ENCODE data around the gene CASTOR2. TPM values are rescaled to one million over a fixed set of nuclear protein-coding genes. Genes with fewer than 3 reads are reported as not detected.
"Not testable (repeated sequence)": the region's sequence is repeated elsewhere in the genome, so short reads cannot be mapped to it uniquely, and the experiment has no call there.

The CASTOR2 gene
- total RNA-seq, 1 experiment from 2014 or later = 1.5 TPM

DNA sequence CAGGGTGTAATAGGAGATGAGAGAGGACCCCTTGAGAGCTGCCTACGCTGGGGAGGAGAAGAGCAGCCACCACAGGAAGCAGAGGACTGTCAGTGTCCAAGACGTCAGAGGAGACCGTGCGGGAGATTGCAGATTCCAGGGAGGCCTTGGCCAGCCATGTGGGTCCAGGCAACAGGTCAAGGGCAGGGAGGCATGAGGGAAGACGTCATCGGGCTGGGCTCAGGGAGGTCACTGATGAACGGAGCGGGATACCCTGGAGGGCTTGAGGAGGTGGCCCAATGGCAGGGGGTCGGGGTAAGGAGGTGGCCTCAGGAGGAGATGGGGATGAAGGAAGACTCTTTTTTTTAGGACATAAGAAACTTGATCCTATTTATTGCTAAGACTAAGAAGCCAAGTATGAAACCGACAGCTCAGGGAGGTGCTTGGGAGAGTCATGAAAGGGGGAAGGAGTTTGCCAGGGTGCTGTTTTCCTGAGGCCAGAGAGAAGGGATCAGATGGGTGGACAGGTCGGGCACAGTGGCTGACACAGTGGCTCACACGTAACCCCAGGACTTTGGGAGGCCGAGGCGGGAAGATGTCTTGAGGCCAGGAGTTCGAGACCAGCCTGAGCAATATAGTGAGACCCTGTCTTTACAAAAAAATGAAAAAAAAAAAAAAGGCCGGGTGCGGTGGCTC, 30.5 kb downstream of the CASTOR2 start:
- not testable (repeated sequence) for DNase-seq (ENCODE audit: low read depth)

DNA sequence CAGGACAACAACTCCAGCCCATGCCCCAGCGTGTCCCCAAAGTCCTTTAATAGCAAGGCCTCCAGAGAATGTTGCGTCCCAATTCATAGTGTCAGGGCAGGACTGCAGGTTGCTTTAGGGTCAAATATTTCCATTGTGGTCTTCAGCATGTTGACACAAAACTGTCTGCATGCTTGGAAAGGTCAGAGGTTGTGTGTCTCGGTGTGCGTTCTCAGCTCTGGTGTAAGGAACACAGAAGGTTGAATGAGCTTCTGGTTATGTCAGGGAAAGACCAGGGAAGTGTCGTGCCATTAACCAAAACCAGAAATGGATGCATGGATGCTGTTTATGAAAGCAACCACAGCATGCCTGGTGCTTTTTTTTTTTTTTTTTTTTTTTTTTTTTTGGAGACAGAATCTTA, 31.9 kb downstream of the CASTOR2 start:
- not testable (repeated sequence) for DNase-seq (ENCODE audit: low read depth)

DNA sequence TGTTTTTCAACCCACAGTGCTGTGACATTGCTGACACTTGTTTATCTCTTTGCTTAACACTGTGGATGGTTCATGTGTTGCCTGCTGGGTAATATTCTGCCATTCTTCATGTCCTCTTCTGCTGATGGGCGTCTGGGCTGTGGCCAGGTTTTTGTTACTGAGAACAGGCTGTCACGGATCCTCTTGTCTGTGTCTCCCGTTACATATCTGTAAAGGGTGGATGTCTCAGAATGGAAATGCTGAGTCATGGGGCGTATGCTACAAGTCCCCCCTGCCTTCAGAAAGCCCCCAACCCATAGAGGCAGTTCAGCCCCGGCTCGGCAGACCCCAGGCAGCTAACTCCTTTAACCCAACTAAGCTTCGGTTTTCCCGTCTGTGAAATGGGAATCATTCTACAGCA, 33.3 kb downstream of the CASTOR2 start:
- DNase-seq (ENCODE audit: low read depth) = not testable (repeated sequence)

DNA sequence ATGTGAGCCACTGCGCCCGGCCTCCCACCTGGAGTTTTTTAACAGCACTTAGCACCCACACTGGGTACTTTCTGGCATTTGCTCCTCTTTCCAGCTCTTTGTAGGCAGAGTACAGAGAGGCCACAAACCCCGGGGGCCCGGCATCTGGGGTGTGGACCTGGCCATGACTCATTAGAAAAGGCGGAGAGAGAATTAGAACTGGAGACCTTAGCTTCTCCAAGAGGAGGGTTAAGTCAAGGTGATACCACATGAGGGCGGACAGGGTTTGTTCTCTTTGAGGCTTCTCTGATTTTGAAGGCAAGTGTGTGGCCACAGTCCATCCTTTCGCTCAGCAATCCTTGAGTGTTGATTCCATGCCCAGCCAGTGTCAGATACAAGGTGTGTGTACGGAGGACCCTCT, 36.9 kb downstream of the CASTOR2 start:
- DNase-seq (ENCODE audit: low read depth) = not testable (repeated sequence)

DNA sequence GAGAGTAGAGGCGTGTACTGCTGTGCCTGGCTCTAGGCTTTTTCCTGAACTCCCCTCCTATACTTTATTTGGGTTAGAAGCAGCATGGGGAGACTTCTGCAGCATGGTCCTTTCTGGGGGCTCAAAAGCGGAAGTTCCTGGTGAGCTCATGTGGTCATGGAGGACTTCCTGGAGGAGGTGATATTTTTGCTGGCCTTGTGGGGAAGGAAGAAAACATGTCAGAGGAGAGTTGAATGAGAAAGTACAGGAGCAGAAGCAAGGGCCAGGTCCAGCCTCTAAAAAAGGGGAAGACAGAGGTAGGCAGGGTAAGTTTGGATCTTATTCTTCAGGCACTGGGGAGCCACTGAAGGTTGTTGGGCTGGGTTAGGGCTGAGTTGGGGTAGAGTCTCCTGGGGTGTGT, 45.5 kb downstream of the CASTOR2 start:
- no peak for DNase-seq (ENCODE audit: low read depth)

DNA sequence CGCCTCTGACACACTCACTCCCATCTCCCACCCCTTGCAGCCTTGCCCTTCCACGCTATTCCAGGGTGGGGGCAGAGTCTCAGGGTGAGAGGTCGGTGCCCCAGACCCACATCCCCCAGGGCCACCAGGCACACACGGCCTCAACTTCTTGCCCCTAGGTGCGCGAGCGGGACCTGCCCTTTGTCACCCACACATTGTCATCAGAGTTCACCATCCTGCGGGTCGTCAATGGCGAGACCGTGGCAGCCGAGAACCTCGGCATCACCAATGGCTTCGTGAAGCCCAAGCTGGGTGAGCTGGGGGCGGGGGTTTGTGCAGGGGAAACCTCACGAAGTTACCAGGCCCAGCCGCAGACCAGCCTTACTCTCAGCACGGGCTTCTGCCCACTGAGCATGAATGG, 53.3 kb downstream of the CASTOR2 start:
- DNase-seq (ENCODE audit: low read depth) = no peak

DNA sequence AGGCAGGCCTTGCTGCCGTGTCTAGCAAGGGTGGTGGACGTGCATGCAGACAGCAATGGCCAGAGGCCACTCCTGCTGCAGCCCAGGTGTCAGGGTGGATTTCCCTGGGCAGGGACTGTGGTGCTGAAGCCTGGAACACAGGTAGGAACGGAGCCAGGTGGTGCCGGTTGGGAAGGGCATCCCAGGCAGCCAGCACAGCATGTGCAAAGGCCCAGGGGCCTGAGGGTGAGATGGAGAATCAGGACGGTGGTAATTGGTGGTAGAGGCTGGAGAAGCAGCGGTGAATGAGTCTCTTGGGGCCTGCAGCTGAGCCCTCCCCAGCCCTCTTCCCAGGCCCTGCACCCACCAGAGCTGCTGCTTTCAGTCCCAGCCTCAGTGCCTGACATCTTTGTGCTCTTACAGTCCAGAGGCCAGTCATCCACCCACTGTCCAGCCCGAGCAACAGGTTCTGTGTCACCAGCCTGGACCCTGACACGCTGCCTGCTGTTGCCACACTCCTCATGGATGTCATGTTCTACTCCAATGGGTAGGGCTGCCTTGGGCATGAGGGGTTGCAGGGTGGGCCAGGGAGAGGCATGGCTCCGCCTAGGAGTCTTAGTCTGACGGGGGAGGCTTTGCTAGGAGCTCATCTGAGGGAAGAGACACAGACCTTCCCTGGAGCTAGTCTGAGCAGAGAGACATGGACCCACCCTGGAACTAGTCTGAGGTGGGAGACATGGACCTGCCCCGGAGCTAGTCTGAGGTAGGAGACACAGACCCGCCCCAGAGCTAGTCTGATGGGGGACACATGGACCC, 54.3 kb downstream of the CASTOR2 start:
- DNase-seq (ENCODE audit: low read depth) = no peak

DNA sequence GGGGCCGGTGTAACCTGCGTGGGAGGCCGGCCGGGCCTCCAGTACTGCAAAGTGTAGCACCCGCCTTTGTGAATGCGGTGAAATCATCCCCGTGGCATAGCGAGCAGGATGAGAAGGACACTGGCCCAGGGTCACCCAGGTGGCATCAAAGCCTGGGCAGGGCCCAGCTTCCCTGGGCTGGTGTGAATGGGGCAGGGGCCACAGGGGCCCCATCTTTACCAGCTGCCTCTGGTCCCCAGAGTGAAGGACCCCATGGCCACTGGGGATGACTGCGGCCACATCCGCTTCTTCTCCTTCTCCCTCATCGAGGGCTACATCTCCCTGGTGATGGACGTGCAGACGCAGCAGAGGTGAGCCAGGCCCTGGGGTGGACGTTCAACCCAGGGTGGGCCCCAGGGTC, 55.3 kb downstream of the CASTOR2 start:
- no peak for DNase-seq (ENCODE audit: low read depth)

DNA sequence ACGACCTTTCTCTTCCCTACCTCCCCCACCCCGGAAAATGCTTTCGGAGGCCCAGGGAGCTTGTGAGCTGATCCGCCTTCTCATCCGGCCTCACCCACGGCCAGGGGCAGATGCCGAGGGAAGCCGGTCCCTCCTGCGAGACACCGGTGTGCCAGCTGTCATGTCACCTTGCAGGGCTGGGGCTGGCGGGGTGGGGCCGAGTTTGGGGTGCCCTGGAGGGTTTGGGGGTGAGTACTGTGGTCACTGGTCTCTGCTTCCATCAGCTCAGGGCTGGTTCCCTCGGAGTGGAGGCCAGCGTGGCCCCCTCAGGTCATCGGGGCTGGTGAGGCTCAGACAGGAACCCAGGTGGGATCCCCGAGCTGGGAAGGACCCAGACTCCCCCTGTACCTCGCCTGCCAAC, 60.4 kb downstream of the CASTOR2 start:
- DNase-seq (ENCODE audit: low read depth) = no peak

DNA sequence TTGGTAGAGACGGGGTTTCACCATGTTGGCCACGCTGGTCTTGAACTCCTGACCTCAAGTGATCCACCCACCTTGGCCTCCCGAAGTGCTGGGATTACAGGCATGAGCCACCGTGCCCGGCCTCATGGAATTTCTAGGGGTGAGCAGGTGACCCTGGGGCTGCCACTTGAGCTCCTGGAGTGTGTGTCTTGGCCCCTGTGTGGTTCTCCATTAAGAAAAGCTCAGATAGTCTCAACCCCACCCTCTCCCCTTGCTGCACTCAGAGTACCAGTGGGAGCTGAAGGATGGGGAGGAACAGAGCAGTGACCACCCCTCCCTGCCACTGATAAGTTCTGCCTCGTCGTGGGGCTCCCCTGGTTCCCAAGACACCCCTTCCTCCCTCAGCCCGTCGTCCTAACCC, 63.8 kb downstream of the CASTOR2 start:
- DNase-seq (ENCODE audit: low read depth) = no peak

DNA sequence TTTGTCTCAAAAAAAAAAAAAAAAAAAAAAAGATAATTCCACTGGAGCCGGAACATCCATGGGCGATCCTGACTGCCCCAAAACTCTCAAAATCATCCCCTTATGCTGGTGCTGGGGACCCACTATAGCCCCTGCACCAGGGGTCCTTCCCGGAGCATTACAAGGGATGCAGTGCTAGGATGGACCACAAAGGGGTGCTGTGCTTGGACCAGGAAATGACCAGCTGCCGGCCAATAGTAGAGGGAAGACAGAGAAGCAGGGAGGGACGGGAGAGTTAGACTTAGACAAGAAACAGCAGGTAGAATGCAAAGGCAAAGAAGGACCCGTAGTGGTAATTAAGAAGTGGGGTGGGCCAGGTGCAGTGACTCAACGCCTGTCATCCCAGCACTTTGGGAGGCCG, 68.6 kb downstream of the CASTOR2 start:
- DNase-seq (ENCODE audit: low read depth) = no peak

DNA sequence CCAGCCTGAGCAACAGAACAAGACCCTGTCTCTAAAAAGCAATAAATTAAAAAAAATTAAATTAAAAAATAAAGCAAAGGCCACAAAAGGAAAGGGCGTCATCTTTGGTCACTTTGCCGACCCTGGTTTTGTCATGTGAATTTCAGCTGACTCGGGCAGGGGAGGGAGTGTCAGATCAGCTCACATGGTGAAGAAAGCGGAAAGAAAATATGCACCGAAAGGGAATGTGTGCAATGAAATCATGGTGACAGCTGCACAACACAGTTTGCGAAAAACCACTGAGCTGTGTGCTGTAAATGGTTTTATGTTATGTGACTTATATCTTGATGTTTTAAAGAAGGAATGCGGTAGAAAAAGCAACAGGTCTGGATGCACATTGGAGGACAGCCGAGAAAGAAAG, 69.3 kb downstream of the CASTOR2 start:
- DNase-seq (ENCODE audit: low read depth) = no peak

DNA sequence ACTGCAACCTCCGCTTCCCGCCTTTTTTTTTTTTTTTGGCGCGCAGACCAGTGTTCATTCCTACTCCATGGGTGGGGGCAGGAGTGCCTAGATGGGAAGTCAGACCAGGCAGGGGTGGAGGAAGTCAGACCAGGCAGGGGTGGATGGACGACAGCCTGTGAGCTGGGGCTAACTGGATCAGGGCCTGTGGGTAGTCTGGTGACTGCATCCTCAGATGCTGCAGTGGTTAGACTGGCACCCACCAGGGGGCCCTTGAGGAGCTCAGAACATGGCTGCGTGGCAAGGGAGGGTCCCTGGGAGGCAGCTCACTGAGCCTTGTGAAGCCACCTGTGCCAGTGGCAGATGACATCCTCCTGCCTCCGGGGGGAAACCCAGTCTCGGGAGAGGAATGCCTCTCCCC, 74.0 kb downstream of the CASTOR2 start:
- DNase-seq (ENCODE audit: low read depth) = no peak

DNA sequence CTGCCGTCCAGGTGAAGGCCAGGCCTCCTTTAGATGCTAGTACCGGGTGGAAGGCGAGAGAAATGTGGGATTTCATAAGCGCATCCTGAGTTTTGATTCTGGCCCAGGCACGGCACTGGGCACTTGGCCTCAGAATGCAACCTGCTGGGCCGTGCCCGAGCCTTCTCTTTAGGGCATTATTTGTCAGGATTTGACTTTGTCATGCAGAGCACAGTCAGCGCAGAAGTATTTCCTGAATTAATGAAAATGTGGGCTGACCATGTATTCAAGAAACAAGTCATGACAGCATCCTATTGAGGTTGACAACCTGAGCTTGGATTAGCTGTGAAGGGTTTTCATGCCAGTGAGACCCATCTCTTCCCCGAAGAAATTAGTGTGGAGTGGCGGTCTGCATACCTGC, 74.7 kb downstream of the CASTOR2 start:
- no peak for DNase-seq (ENCODE audit: low read depth)

DNA sequence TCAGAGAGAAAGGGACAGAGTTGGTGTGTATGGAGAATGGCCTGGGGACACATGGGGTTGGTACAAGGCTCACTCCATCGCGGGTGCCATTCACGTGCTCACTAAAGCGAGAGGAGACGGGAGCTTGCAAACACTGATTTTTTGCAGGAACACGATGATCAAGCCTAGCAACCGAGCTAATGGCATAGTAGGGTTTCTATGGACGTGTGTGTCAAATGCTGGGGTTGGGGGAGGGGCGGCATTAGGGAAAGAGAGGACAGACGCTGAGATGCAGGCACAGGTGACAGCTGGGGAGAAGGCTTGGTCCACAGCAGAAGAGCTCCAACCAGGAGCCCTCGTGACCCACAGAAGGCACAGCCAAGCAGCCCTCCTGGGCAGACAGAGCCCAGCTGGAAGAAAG, 75.2 kb downstream of the CASTOR2 start:
- DNase-seq (ENCODE audit: low read depth) = no peak

DNA sequence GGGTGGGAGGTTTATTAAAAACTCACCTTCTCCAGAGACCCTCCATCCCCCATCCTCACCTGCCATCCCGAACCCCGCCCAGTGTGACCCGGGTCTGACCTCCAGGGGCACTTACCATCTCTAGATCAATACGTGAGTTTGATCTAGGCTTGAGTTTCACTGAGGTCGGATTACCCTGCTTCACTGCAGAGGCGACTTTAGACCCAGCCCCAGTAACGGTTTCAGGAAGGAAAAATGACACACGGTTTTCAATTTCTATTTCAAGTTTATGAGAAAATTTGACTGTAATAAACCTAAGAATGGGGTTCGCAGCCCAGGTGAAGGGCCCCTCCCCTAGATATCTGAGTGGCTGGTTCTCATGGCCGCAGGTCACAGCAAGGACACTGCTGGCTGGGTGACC, 76.0 kb downstream of the CASTOR2 start:
- DNase-seq (ENCODE audit: low read depth) = no peak

DNA sequence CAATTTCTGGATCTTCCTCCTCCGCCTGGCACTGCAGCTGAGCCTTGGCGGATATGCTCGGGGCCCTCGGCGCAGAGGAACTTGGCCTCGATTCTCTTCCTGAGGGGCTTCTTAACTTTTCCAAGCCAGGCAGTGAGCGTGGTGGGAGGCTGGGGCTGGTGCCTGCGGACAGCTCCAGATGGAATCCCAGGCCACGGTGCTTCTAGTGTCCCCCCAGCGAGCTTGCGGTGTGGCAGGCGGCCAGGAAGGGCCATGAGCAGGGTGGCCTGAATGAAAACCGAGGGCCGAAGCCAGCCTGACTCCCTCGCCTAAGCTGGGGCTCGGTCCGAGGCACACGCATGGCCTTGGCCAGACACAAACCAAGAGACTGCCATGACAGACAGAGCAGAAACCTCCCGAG, 77.8 kb downstream of the CASTOR2 start:
- no peak for DNase-seq (ENCODE audit: low read depth)

DNA sequence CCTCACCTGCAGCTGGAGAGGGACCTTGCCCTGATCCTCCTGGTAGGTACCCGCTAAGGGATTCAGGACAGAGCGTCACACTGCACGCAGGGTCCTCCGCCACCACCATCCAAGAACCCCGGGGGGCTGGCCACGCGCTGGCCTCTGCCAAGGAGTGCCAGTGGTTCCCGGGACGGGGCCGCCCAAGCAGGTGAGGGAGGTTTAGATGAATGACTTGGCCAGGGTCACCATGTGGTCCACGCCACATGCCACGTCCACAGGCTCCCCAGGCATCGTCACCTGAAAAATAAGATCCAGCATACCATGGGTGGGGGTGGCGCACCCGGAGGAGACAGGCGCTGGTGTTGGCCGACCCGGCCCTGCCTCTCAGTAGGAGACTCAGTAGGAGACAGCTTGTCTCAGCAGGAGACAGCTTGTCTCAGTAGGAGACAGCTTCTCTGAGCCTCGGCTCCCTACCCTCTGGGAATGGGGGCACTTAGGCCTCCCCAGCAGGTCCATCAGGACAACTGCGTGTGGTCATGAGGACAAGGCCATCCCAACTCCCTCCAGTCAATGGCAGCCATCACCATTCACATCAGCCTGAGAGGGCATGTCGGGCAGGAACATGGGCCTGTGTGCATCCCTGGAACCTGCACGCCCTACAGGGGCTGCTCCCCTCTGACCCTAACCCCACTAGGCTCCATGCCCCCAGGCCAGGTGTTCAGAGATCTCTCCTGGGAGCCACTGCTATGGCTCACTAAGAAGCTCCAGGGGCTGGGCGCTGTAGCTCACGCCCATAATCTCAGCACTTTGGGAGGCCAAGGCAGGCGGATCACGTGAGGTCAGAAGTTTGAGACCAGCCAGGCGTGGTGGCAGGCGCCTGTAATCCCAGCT, 78.6 kb downstream of the CASTOR2 start:
- no peak for DNase-seq (ENCODE audit: low read depth)

DNA sequence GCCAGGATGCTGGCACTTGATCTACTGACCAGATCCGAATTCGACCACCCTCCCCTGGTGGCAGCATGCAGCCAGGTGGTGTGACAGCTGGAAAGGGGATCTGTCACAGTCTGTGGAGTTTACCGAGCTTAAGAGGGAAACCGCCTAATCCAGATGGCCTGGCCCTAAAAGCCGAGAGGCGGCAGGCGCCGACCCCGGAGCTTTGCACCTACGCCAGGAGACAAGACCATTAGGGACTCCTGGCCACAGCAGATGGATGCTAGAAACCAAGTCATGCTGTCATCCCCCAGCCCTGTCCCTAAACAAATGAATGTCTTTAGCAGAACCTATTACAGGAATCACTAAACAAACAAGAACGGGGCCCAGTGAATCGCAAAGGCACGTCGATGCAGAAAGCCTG, 81.4 kb downstream of the CASTOR2 start:
- no peak for DNase-seq (ENCODE audit: low read depth)

DNA sequence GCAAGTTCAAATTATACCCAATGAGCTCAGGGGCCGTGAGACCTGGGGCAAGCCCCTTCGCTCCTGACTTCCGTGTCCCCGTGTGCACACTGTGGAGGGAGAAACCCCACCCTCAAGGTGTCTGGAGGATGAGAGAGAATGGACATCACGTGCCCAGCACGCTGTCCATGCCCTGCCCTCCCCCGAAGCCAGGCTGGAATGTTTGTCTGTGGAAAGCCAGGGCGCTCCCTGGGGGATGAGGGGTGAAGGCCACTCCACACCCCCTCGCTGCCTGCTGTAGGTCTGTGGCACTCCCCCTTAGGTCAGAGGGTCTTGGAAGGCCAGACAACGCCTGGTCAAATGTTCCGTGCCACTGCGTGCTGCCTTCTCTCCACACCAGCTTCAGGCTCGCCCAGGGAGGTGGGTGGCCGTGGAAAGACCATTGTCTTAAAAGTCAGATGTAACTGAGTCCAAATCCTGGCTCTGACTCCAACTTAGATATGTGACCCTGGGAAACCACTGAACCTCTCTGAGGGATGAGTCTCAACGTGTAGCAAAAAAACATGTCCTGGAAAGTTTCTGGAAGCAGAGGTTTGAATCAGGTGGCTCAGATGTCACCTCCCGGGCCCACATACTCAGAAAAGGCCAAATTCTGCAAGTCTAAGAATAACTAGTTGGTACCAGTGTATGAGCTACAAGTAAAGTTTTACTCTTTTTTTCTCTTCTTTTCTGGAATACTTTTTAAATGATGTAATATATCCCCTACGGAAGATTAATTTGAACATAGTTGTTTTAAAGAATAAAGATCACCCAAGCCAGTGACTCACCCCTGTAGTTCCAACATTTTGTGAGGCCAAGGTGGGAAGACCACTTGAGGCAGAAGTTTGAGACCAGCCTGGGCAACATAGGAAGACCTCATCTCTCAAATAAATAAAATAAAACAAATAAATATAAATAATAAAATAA, 84.2 kb downstream of the CASTOR2 start:
- no peak for DNase-seq (ENCODE audit: low read depth)

DNA sequence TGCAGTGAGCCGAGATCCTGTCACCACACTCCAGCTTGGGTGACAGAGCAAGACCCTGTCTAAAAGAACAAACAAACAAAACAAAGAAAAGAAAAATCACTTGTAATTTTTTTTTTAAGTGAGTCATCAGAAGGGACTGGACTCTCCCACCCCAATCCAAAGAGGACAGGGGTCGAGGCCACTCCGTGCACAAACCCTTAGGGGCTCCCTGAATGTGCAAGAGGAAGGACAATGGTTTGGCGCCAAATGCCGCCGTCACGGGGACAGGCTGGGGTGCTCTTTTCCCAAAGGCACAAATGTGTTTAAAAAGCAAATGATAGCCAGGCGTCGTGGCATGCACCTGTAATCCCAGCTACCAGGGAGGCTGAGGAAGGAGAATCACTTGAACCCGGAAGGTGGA, 85.3 kb downstream of the CASTOR2 start:
- no peak for DNase-seq (ENCODE audit: low read depth)
